Tibial nerve (tissue), 4 donors: ENCODE results near the gene ZBTB7C. TPM values are rescaled to one million over a fixed set of nuclear protein-coding genes. Genes with fewer than 3 reads are reported as not detected.

Source experiments
- DNase-seq, 2 donors: peaks; one replicate each; pipeline ENCODE4 v3.0.0-alpha.2; 2019; ENCODE audit warnings: low spot score in 2 of 2
- H3K27ac ChIP-seq, 4 donors: fragments of 200-600 bp; sonication (generic) in 3 of 4; one replicate each; pipeline ENCODE4 v1.5.1; 2017 to 2019; ENCODE audit warnings: mild to moderate bottlenecking in 1 of 4
- H3K27me3 ChIP-seq, 2 donors: fragments of 200-600 bp; sonication (generic) in 1 of 2; one replicate each; pipeline versions ENCODE4 v1.5.1 to v1.6.0; 2017 to 2019
- H3K36me3 ChIP-seq, 3 donors: fragments of 200-600 bp; sonication (generic); one replicate each; pipeline ENCODE4 v1.5.1; 2018 to 2019
- H3K4me1 ChIP-seq, 4 donors: fragments of 200-600 bp; sonication (generic) in 3 of 4; one replicate each; pipeline ENCODE4 v1.5.1; 2017 to 2019
- H3K4me3 ChIP-seq, 4 donors: fragments of 200-600 bp; sonication (generic) in 3 of 4; one replicate each; pipeline ENCODE4 v1.5.1; 2017 to 2019; ENCODE audit warnings: mild to moderate bottlenecking in 1 of 4, moderate library complexity in 1 of 4
- H3K9me3 ChIP-seq, 4 donors: fragments of 200-600 bp; sonication (generic) in 3 of 4; one replicate each; pipeline ENCODE4 v1.5.1; 2017 to 2019
- CTCF ChIP-seq, 5 experiments: fragments of 200-600 bp in 3 of 5; fragments of 450-650 bp in 2 of 5; sonication (generic) in 3 of 5; IDR thresholded peaks; one replicate each; pipeline ENCODE4 v1.5.1; 2016 to 2019; ENCODE audit warnings: antibody characterized with exemption in 5 of 5, mild to moderate bottlenecking in 3 of 5, moderate library complexity in 2 of 5
- EP300 ChIP-seq, 2 donors: sonication (generic); formaldehyde crosslinking; IDR thresholded peaks; one replicate each; pipeline ENCODE4 v1.6.1; 2017; ENCODE audit warnings: antibody characterized with exemption in 2 of 2, mild to moderate bottlenecking in 1 of 2
- POLR2A ChIP-seq, 2 donors: fragments of 450-650 bp; IDR thresholded peaks; one replicate each; pipeline ENCODE4 v1.6.1; 2017; ENCODE audit warnings: antibody characterized with exemption in 2 of 2, mild to moderate bottlenecking in 2 of 2, moderate library complexity in 2 of 2
- WGBS, 2 donors: methylation state at CpG; one replicate each; pipeline ENCODE4 v1.1.5; 2018; 5-methylcytosine and 5-hydroxymethylcytosine counted together
- total RNA-seq, 4 donors: library from RNA; depleted of rRNA; stranded (reverse); fragments of >200 nt; gene quantifications; one replicate each; pipeline ENCODE4 v1.1.0, GENCODE V29; 2016

The ZBTB7C gene
- total RNA-seq, 4 donors from 2014 or later: 24.6 to 95.0 (median 75.3) TPM

GRCh38 chr18:48387300-48387699 lies 21.9 kb downstream of the ZBTB7C start:
- Histone ChIP-seq H3K27ac (peak overlapping the region in 1 of 4 donors; percentile 75), H3K4me1 (peaks cover 0 to 54% (median 4%) of the 10 kb centered on the region in 4 donors), H3K4me3 (no peak overlapping the region), H3K9me3 (no peaks in the 10 kb centered on the region), H3K36me3 (no peaks in the 10 kb centered on the region), H3K27me3 (no peaks in the 10 kb centered on the region)
- 32 to 53% methylated on average over 1 of the region's 1 CpG for WGBS, 2 donors
- TF ChIP-seq CTCF (IDR thresholded peaks at IDR 0.05) (no peak), POLR2A (IDR thresholded peaks at IDR 0.05) (no peak), EP300 (IDR thresholded peaks at IDR 0.05) (no peak)
- DNase-seq: no peak

- Histone ChIP-seq H3K9me3 (no peaks in the 10 kb centered on the region), H3K4me3 (no peak overlapping the region), H3K36me3 (no peaks in the 10 kb centered on the region), H3K4me1 (peaks cover 0 to 37% (median 2%) of the 10 kb centered on the region in 4 donors), H3K27me3 (no peaks in the 10 kb centered on the region), H3K27ac (peak overlapping the region in 1 of 4 donors; percentile 34)
- 43 to 51% methylated on average over 12 of the region's 12 CpGs for WGBS, 2 donors
- DNase-seq: no peak
- TF ChIP-seq CTCF (IDR thresholded peaks at IDR 0.05): no peak
- TF ChIP-seq EP300 (IDR thresholded peaks at IDR 0.05): no peak
- TF ChIP-seq POLR2A (IDR thresholded peaks at IDR 0.05): no peak
These were observed 23.6 kb downstream of the ZBTB7C start for GRCh38 chr18:48385596-48385995.

GRCh38 chr18:48376934-48377333 lies 32.2 kb downstream of the ZBTB7C start:
- Histone ChIP-seq H3K36me3 (no peaks in the 10 kb centered on the region), H3K27me3 (no peaks in the 10 kb centered on the region), H3K4me3 (no peak overlapping the region), H3K27ac (no peak overlapping the region), H3K9me3 (no peaks in the 10 kb centered on the region), H3K4me1 (peaks cover 0 to 26% (median 0%) of the 10 kb centered on the region in 4 donors)
- WGBS, 2 donors: 43 to 94% methylated on average over 3 of the region's 3 CpGs
- no peak for TF ChIP-seq EP300 (IDR thresholded peaks at IDR 0.05)
- no peak for TF ChIP-seq CTCF (IDR thresholded peaks at IDR 0.05)
- TF ChIP-seq POLR2A (IDR thresholded peaks at IDR 0.05): no peak
- no peak for DNase-seq

GRCh38 chr18:48376406-48376805 lies 32.8 kb downstream of the ZBTB7C start:
- WGBS, 2 donors: 29 to 33% methylated on average over 4 to 5 of the region's 6 CpGs
- Histone ChIP-seq H3K4me3 (no peak overlapping the region), H3K9me3 (no peaks in the 10 kb centered on the region), H3K27ac (no peak overlapping the region), H3K36me3 (no peaks in the 10 kb centered on the region), H3K27me3 (no peaks in the 10 kb centered on the region), H3K4me1 (peaks cover 0 to 26% (median 0%) of the 10 kb centered on the region in 4 donors)
- no peak for DNase-seq
- TF ChIP-seq POLR2A (IDR thresholded peaks at IDR 0.05) (no peak), CTCF (IDR thresholded peaks at IDR 0.05) (no peak), EP300 (IDR thresholded peaks at IDR 0.05) (no peak)

GRCh38 chr18:48375150-48375800 lies 33.9 kb downstream of the ZBTB7C start:
- 62 to 67% methylated on average over 7 of the region's 7 CpGs for WGBS, 2 donors

More at GRCh38 chr18:48375150-48375800, 33.9 kb downstream of the ZBTB7C start:
- Histone ChIP-seq H3K36me3 (no peaks in the 10 kb centered on the region), H3K27ac (peak overlapping the region in 2 of 4 donors; percentile 37 to 55), H3K4me3 (no peak overlapping the region), H3K27me3 (no peaks in the 10 kb centered on the region), H3K9me3 (no peaks in the 10 kb centered on the region), H3K4me1 (peaks cover 0 to 26% (median 0%) of the 10 kb centered on the region in 4 donors)
- DNase-seq: no peak
- TF ChIP-seq CTCF (IDR thresholded peaks at IDR 0.05) (no peak), EP300 (IDR thresholded peaks at IDR 0.05) (no peak), POLR2A (IDR thresholded peaks at IDR 0.05) (no peak)
